HG02571 (cell line): ENCODE measurements around the gene CRLF3.
"Not testable (repeated sequence)": the region's sequence is repeated elsewhere in the genome, so short reads cannot be mapped to it uniquely, and the experiment has no call there.

Experiments used
- ATAC-seq: cut with Tn5 transposase; IDR thresholded peaks from one replicate; pipeline ENCODE4 v1.9.1; 2021; ENCODE audit warnings: mild to moderate bottlenecking, moderate library complexity; ENCODE audit not compliant: unreplicated experiment

Gene CRLF3

GRCh38 chr17:30747621-30748020 lies 76.9 kb downstream of the CRLF3 start:
- ATAC-seq: not testable (repeated sequence)

DNA sequence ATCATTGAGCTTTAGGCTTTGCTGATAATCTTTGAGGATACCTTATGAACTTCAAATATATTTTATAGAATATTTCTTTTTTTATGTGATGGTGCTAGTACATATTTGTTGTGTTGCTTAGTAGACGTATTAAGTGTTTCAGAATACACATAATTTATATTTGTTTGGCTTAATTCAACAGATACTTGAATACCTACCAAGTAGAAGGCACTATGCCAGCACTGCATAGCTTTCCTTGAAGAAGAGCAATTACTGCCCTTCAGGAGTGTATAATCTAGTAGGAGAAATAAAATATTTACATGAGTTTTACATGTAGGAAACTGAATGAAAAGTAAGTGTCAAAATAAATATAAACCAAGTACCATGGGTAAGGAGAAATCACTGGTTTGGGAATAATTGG lies 81.8 kb downstream of the CRLF3 start:
- ATAC-seq: not testable (repeated sequence)

DNA sequence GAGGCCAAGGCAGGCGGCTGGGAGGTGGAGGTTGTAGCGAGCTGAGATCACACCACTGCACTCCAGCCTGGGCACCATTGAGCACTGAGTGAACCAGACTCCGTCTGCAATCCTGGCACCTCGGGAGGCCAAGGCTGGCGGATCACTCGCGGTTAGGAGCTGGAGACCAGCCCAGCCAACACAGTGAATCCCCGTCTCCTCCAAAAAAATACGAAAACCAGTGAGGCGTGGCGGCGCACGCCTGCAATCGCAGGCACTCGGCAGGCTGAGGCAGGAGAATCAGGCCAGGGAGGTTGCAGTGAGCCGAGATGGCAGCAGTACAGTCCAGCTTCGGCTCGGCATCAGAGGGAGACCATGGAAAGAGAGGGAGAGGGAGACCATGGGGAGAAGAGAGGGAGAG lies 88.1 kb downstream of the CRLF3 start:
- not testable (repeated sequence) for ATAC-seq

GRCh38 chr17:30735644-30736043 lies 88.8 kb downstream of the CRLF3 start:
- not testable (repeated sequence) for ATAC-seq

DNA sequence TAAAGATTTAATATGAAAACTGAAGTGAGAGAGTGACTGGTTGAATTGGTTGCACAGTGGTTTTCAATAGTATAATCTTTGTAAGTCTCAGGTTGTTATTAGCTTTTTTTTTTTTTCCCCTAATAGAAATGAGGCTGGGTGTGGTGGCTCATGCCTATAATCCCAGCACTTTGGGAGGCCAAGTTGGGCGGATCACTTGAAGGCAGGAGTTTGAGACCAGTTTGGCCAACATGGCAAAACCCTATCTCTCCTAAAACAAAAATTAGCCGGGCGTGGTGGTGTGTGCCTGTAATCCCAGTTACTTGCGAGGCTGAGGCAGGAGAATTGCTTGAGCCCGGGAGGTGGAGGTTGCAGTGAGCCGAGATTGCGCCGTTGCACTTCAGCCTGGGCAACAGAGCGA lies 89.3 kb downstream of the CRLF3 start:
- not testable (repeated sequence) for ATAC-seq

DNA sequence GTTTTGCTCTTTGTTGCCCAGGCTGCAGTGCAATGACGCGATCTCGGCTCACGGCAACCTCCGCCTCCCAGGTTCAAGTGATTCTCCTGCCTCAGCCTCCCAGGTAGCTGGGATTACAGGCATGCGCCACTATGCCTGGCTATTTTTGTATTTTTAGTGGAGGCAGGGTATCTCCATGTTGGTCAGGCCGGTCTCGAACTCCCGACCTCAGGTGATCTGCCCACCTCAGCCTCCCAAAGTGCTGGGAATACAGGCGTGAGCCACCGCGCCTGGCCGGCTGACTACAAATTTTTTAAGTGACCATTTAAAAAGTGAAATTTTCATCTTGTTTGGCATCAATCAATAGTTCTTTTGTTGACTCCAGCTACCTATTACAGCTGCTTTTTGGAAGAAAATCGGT lies 90.3 kb downstream of the CRLF3 start:
- ATAC-seq: not testable (repeated sequence)
